HG03565 (cell line): Measurements from ENCODE around the gene SENP7.

Source experiments
- ATAC-seq: cut with Tn5 transposase; IDR thresholded peaks from one replicate; pipeline ENCODE4 v1.9.1; 2021; ENCODE audit warnings: mild to moderate bottlenecking, moderate library complexity; ENCODE audit not compliant: unreplicated experiment

SENP7 gene

DNA sequence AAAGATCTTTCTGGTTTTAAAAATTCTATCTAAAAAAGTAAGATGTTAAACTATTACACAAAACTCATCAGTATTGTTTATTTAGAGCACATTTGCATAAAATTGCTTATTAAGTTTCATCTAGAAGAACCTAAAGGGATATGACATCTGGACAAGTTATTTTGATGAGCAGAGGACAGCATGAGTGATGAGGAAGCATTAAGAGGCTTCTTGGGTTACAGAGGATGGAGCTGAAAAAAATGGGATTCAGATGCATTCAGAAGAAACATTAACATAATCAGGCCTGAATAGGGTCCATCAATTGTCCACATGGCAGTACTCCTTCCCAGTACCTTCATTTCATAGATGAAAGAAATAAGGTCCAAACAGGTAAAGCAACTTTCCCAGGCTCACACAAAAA, 234.3 kb downstream of the SENP7 start:
- no peak for ATAC-seq
